GM21528 (cell line): ENCODE data around the gene NLRP11.
"Not testable (repeated sequence)": the region's sequence is repeated elsewhere in the genome, so short reads cannot be mapped to it uniquely, and the experiment has no call there.

Experiments used
- ATAC-seq: cut with Tn5 transposase; IDR thresholded peaks from one replicate; pipeline ENCODE4 v1.9.1; 2021; ENCODE audit warnings: mild to moderate bottlenecking, moderate library complexity; ENCODE audit not compliant: unreplicated experiment, low FRiP score

The NLRP11 gene

DNA sequence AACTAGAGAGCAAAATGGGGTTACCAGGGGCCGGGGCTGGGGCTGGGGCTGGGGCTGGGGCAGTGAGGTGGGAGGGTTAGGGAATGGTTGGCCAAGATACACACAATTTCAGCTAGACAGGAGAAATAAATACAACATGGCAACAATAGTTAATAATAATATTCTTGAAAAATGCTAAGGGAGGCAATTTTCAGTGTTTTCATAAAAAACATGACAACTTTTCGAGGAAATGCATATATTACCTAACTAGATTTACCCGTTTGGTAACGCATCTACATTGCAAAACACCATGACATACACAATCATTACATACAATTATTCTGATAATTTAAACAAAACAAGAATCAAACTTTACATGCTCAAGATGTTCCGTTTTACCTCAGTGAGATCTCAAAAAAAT is 50.7 kb downstream of the NLRP11 start:
- ATAC-seq: no peak

GRCh38 chr19:55778331-55778730 is 53.5 kb downstream of the NLRP11 start:
- no peak for ATAC-seq

DNA sequence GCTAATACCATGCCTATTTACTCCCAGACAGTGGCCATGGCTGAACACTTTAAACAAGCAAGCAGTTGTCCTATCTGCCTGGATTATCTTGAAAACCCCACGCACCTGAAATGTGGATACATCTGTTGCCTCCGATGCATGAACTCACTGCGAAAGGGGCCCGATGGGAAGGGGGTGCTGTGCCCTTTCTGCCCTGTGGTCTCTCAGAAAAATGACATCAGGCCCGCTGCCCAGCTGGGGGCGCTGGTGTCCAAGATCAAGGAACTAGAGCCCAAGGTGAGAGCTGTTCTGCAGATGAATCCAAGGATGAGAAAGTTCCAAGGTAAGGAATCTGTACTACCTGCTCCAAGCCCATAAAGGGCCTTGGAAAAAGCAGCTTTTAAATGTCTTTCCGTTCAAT is 54.3 kb downstream of the NLRP11 start:
- no peak for ATAC-seq

GRCh38 chr19:55769632-55770031 is 62.2 kb downstream of the NLRP11 start:
- not testable (repeated sequence) for ATAC-seq

- not testable (repeated sequence) for ATAC-seq
Observed at GRCh38 chr19:55768818-55769217, 63.0 kb downstream of the NLRP11 start, which contains the start of gene RFPL4AL1. Gene RFPL4AL1, plus strand, starts transcription at chr19:55769118. Its CDS starts 2,687 bp downstream, at chr19:55771805.

DNA sequence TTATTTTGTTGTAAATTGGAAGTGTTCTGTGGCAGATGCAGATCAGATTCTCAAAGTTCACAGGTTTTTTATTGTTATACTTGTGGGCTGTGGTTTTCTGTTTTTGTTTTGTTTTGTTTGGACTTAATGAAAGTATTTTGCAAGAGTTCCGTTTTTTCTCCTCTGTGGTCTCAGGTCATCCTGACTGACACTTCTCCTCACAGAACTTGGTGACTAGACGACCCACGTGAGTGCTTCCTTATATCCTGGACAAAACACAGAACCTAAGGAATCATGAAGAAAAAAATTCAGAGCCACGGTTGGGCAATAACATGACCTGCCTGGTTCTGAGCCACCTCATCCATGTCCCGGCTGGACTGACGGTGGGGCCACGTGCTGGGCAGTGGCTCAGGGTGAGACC is 65.3 kb downstream of the NLRP11 start:
- ATAC-seq: no peak

GRCh38 chr19:55758797-55759196 is 73.0 kb downstream of the NLRP11 start, which contains the start of gene RFPL4A:
Gene RFPL4A, plus strand, starts transcription at chr19:55759097. Its CDS starts 2,704 bp downstream, at chr19:55761801.
- ATAC-seq: not testable (repeated sequence)

GRCh38 chr19:55756808-55757207 is 75.0 kb downstream of the NLRP11 start:
- ATAC-seq: not testable (repeated sequence)

GRCh38 chr19:55753401-55753800 is 78.4 kb downstream of the NLRP11 start:
- no peak for ATAC-seq

DNA sequence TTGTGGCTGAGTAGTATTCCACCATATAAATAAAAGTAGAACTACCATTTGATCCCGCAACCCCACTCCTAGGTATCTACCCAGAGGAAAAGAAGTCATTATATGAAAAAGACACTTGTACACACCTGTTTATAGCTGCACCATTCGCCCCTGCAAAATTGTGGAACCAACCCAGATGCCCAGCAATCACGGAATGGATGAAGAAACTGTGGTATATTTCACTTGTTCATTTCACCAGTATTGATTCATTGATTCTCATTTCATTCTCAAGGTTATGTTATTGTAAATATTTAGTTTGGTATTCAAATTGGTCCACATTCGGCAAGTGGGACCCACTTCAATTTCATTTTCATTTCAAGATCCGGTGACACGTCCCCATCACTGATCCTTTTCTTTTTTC is 81.1 kb downstream of the NLRP11 start:
- ATAC-seq: no peak

GRCh38 chr19:55738302-55738701 is 93.5 kb downstream of the NLRP11 start, which contains the start of gene NLRP9:
Gene NLRP9, minus strand, starts transcription at chr19:55738402. Its CDS starts 28 bp downstream, at chr19:55738374.
- no peak for ATAC-seq
